ENCODE measurements around the gene PPP4R3A.
"Not testable (repeated sequence)": the region's sequence is repeated elsewhere in the genome, so short reads cannot be mapped to it uniquely, and the experiment has no call there.

Gene PPP4R3A

DNA sequence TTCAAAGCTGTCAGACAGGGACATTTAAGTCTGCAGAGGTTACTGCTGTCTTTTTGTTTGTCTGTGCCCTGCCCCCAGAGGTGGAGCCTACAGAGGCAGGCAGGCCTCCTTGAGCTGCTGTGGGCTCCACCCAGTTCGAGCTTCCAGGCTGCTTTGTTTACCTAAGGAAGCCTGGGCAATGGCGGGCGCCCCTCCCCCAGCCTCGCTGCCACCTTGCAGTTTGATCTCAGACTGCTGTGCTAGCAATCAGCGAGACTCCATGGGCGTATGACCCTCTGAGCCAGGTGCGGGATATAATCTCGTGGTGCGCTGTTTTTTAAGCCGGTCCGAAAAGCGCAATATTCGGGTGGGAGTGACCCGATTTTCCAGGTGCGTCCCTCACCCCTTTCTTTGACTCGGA, 73.8 kb downstream of the PPP4R3A start:
- not testable (repeated sequence) for DNase-seq

DNA sequence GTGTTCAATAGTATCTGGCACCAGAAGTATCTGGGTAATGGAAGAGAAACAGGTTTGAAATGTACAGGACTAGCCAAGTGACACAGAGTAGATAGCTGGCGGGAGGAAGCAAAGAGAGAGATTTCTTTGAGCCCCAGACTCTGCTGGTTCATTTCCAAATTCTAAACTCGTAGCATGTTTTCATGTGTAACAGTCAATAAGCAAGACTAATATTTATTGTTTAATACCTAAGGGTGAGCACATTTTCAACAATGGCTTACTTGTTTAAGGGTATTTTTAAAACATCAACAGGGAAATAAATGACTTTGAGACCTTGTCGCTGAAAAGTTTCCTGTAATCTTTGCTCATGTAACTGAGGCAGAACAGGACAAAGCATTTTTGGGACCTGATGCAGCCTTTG, 80.7 kb downstream of the PPP4R3A start:
- DNase-seq, result no peak

DNA sequence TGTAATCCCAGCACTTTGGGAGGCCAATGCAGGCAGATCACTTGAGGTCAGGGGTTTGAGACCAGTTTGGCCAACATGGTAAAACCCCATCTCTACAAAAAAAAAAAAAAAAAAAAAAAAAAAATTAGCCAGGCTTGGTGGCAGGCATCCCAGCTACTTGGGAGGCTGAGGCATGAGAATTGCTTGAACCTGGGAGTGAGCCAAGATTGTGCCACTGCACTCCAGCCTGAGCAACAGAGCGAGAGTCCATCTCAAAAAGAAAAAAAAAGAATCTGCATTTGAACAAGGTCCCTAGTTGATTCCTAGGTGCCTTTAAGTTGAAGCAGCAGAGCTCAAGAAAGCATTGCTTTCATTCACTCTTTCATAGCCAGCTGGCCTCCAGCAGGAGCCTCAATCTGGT, 81.2 kb downstream of the PPP4R3A start:
- not testable (repeated sequence) for DNase-seq

DNA sequence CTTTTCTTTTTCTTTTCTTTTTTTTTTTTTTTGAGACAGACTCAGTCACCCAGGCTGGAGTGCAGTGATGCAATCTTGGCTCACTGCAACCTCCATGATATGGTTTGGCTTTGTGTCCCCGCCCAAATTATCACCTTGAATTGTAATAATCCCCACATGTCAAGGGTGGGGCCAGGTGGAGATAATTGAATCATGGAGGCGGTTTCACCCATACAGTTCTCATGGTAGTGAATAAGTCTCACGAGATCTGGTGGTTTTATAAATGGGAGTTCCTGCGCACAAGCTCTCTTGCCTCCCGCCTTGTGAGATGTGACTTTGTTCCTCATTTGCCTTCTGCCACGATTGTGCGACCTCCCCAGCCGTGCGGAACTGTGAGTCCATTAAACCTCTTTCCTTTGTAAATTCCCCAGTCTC, 84.6 kb downstream of the PPP4R3A start:
- not testable (repeated sequence) for DNase-seq

DNA sequence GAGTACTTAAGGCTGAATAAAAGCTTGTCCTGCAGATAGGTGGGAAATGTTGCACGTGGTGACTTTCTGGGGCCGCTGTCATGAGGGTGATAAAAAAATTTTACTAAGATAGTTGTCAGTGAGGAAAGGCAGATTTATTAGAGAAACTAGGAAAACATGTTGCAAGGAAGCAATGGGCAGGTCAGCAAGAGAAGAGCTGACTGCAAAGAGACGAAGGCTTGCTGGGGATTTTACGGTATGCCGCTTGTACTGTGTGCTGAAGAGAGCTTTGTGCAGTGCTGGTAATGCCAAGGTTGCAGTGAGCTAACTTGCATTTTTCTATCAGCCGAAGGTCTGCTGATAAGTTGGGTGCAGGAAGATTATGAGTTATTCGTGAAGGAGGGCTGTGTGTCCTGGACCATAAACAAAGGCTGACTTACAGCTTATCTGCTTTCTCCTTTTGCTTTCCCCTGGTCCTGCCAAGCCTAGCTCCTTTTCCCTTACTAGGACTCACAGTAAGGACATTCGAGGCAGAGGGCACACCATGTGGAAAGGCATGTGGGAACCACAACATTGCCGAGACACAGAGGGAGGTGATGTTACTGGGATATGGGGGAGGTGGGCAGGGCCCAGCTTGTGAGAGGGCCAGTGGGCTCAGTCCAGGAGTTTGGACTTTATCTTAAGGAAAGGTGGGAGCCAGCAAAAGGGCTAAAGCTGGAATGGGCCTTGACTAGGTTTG, 85.1 kb downstream of the PPP4R3A start:
- DNase-seq, result no peak

DNA sequence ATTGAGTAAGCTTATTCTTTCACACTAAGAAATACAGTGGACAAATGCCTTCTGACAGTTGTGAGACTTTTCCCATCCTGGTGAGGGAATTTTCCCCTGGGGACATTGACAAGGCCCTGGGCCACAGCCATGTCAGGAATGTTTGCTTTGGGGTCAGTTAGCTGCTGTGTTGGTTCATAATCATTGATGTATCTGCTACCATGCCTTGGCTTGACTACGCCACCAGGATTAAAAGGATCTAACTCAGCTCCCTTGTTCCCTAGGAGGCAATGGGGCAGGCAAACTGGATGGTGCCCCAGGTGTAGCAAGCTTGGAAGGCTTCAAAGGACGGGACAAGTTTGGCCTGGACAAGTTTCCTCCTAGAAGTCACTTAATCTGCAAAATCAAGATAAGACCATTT, 89.4 kb downstream of the PPP4R3A start:
- no peak for DNase-seq

DNA sequence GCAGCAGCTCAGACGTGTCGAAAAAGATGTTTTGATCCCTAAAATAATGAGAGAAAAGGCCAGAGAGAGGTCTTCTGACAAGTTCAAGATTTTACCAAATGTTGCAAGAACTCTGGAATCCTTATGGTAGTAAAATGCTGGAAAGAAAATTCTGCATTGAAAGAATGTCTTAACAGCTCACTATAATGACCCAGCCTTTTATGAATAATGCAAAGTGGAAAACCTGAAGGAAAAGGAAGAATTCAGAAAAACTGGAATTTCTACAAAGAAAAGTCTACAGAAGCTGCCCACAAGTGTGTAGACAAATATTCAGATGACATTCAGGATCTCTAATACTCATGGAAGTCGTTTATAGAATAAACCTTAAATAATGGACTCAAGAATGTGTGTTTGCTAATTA, 90.7 kb downstream of the PPP4R3A start:
- no peak for DNase-seq

DNA sequence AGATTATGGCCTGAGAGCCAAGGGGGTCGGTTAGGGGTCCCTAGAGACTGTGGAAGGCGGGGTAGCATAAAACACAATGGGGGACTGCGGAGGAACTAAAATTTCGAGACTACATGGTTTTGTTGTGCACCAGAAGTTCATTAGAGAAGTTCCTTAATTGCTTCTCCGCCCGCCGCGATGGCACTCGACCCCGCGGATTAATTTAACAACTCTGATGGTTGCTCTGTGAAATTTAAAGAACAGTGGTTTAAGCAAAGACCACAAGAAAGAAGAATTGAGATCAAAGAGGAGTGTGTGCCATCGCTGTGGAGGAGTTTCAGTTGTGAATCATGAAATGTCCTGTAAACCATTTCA, 91.1 kb downstream of the PPP4R3A start:
- peak in 2 of 4 experiments; percentile 53 to 54 for DNase-seq

DNA sequence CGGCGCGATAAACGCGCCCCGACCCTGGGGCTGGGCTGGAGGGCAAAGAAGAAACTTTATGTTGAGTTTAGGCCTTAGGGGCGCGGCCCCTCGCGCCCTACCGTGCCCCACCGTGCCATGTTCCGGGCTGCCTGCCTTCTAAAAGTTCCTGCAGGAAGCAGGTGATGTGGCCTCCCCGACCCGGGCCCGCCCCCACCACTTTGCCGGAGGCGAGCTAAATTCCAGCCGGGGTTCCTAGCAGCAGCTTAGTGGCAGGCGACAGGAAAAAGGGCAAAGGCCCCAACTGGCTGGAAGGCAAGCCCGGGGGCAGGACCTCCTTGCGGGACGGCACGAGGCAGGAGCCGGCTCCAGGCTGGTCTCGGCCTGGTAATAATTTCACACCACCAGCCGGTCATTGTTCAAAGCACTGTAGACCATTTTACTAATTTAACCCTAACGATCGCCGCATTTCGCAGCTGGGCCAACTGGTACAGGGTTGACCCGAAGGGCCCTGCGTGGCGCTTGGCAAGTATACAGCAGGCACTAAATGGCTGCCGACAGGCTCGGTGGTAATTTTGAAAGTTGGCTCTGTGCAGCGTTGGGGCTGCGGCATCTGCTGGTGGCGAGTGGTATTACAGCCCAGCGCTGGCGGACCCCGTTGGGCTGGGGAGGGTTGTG, 91.6 kb downstream of the PPP4R3A start:
- DNase-seq, result peak; percentile 54 to 74 (median 67)

DNA sequence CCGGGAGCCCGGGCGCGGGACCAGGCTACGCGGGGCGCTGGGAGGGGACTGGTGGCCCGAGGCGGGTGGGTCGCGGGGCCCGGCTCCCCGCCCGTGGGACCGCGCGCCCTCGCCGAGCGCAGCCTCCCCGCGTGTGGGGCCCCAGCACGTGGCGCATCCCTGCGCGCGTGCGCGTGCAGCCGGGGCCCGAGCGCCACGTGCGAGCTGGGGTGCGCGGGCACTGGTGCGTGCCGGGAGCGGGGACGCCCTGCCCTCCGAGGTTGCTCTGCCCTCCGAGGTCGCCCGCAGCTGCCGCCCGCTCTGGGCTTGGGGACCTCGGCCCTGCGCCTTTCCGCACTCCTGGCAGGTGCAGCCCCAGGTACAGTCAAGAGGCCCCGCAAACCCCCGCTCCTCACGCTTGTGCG, 92.1 kb downstream of the PPP4R3A start:
- peak; percentile 51 to 69 (median 65) for DNase-seq

DNA sequence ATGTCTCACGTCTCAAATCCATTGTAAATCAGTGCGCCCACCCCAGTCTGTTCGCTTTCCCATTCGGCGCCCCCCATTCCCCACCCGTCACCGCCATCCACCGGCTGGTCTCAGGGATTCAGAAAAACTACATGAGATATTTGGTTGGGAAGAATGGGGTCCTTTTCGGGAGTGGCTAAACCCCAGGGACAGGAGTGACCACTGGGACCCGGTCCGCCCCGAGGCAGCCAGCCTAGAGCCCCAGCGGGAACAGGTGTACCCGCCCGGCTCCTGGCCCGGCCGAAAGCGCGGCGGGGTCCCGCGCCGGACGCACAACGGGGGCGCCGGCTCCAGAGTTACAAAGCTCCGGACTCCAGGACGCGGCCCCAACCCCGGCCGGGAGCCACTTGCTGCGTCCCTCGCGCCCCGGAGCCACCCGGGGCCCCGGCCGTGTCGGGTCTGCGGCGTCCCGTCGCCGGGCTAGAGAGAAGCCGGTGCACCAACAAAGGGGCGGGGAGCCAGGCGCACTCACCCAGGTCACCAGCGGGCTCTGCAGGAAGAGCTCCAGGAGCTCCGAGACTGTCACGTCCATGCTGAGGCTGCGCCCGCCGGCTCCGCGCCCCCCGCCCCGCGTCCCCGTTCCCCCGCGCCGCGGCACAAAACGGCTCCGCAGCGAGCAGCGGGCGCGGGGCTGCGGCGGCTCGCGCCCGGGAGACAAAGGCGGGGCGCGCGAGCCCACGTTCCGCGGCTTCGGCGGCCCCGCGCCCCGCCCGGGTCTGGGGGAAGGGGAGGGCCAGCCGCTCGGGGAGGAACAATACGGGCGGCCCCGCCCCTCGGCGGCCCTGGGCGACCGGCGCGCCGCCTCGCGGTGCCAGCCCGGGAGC, 92.8 kb downstream of the PPP4R3A start, which contains the start of gene CCDC88C:
CCDC88C (minus strand) TSS at position 701 of the 863 bp plus-strand sequence; CDS start at position 571, 130 bp downstream.
- peak; percentile 57 to 69 (median 65) for DNase-seq

DNA sequence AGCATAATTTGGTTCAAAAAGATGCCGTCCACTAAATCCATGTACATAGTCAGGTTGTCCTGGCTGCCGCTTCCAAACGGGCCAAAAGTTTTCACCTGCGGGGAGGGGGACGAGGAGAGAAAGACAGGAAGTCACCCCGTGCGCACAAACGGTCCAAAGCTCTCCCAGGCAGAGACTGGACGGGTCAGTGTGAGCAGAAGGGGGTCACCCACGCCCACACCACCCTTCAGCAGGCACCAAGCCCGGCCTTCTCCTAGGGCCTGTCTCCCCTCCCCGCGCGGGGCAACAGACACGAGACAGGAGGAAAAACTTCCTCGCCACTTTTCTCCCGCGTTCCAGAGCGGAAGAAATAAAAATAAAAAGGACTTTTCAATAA, 93.4 kb downstream of the PPP4R3A start:
- DNase-seq, result peak in 1 of 4 experiments; percentile 21

DNA sequence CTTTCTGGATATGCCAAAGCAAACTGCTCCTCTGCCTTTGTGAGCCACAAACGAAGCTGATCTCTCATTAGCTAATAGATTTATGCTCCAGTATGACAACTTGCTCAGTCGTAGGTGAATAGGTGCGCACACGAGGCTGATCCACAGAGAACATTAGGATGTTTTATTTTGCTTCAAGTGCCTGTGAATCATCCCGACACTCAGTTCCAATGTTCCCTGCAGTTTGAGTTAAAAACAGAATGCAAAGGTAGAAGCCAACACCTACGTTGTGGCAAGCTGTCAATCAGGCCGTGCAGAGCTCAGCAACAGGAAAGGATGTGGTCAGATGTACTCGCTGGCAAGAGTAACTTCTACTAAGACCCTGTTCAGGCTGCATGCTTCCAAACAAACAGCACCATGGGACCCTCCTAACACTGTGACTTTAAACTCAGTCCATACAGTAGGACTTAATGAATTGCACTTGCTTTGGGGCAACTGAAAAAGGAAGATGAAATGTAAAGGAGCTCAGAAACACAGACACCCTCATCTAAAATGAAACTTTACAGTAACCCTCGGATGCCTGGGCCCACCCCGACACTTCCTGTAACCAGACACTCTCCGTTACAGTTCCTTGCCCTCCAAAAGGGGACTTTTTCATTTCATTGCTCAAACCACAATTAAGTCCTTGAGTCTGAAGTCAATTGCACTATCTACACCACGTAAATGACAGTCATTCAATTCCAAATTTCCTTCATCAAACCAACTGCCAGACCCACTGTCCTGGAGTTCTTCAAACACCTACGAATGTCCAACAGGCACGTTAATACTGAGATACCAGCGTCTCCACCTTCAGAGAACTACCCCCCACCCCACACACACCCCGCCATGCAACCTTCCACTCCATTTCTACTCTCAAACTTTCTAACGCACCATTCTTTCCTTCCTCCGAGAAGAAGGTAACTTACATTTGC, 94.0 kb downstream of the PPP4R3A start:
- DNase-seq, result peak in 2 of 4 experiments; percentile 35 to 52

DNA sequence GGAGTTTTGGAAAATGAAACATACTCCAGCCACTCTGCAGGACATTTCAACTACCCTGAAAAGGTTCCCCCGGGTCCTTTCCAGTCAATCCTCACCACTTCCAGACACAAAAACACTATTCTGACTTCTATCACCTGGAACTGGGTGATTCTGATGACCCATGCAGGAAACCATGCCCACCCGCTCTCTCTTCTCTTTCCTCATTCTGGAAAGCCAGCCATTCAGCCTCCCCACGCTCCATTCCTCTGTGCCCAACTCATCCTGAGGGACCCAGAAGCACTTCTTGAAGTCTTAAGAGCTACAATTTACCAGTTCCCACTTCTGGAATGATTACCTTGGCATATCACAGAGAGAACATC, 95.7 kb downstream of the PPP4R3A start:
- DNase-seq, result no peak

DNA sequence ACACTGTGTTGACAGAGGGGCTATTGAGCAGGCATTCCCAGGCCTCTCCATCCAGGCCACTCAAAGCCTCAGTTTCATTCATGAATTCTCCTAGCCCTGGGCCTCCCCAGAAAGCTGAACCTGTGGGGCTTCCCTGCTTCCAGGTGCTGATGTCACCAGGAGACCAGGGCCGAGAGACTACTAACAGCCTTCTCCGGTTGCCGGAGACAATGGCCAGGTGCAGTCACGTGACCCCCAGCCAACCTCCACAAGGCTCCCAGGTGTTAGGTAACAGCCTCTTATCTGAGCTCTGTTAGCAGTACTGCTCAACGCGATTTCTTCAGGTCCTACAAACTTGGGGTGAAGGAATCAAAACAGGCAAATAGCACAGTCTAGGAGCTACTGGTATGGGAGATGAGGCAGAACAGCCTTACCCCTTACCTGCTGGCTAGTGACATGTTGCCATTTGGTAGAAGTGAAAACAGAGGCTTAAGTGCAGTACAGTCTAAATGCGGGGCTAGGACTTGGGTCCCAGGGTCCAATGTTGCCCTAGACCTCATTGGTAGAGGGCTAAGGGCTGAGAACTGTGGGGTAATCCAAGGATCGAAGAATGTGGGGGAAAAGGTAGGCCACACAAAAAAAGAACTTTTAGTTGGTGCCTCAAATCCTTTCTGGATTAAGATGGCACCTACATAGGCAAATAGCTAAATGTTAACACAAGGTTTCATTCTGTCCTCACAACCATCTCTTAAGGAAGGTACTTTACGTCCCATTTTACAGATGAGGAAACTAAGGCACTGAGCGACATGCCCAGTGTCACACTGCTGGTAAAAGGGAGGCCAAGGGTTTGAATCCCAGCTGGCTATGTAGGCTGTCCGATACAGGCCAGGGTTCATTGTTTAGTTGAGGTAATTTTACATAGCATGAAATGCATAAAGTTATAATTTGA, 96.3 kb downstream of the PPP4R3A start:
- DNase-seq, result peak in 1 of 4 experiments; percentile 30

DNA sequence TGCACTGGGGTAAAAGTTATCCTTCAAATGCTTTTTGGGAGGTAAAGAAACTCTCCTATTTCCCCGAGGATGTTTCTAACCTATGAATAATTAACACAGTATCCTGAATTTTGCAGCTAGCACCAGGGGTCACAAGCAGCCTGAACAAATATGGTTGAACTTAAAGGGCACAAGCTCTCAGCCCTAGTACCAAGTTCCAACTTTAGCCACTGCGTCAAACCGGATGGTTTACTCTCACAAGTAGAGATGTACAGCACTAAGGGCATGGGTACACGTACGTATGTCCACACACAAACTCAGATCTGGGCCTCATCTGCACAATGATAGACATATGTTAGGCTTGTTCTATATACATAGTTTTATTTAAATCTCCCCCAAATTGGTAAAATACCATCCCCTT, 97.2 kb downstream of the PPP4R3A start:
- DNase-seq, result no peak

DNA sequence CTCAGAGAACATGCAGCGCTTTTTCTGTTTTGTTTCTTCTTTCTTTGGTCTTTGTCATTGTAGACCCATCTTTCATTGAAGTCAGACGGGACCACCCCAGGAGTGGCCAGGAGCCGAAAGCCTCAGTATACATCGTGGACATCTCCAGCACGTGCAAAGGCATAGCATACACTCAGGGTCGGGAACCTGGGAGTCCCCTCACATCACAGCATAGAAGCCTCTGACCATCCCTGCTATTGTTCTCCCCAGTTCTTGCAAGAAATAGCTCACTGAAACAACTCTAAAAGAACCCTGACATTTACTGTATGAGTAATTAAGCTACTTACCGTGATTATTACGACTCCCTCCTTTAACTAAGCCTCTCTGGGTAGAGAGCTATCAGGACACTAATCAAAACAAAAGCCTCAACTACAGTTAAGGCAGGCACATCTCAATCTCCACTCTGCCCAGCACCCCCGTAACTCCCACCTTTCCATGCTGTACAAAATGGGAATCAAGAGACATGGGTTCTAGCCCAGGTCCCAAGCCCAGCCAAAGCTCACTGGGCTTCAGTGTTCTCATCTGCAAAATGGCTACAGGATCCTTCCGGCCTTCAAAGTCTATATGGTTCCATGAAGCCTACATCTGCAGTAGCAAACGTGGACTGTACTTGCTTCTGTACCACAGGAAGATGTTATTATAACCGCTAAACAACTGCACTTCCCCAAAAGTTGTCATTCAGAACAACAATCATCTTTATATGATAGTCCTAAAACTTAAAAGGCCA, 99.2 kb downstream of the PPP4R3A start:
- no peak for DNase-seq

DNA sequence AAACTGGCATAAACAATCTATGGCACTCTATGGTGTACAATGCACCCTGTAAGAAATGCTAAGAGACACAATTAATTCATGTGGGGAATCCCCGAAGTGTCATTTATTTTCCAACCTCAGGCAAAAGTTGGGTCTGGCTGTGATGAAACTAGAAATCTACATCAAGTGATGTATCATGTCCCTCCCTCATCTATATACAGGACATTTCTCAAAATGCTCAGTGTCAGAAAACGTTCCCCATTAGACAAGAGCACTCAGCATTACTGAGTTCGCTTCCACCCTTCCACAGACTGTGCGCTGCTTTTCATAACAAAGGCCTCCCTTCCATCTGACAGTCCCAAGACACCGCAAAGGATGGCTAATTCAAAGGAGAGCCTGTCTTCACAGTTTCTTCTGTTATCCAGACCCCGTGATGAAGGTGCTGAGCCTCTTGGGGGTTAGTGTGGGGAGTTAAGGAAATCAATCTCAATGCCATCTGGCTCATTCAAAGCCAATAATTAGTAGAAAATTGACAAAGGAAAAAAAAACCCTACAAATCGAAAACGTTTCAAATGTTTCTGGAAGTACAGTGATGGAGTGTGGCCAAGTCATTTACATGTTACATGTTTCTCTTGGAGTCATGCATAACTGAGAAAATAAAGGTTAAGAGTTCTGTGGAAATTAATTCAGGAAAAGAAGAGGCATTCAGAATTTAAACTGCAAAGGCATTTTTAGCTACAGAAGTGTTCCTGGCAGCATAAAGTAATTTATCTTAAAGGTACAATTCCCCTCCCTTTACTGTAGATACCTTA, 100.0 kb downstream of the PPP4R3A start:
- no peak for DNase-seq

DNA sequence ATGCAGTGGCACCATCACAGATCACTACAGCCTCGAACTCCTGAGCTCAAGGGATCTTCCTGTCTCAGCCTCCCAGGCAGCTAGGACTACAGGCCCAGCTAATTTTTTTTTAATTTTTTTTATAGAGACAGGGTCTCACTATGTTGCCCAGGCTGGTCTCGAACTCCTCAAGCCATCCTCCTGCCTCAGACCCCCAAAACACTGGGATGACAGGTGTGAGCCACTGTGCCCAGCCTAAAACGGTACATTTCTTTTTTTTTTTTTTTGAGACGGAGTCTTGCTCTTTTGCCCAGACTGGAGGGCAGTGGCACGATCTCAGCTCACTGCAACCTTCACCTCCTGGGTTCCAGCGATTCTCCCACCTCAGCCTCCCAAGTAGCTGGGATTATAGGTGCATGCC, 100.9 kb downstream of the PPP4R3A start:
- DNase-seq, result not testable (repeated sequence)

Data from activated CD4-positive, CD25-positive, alpha-beta regulatory T cell (primary cell).